ENCODE data around the gene PRPSAP1. TPM values are rescaled to one million over a fixed set of nuclear protein-coding genes. Genes with fewer than 3 reads are reported as not detected.

The PRPSAP1 gene, protein sequence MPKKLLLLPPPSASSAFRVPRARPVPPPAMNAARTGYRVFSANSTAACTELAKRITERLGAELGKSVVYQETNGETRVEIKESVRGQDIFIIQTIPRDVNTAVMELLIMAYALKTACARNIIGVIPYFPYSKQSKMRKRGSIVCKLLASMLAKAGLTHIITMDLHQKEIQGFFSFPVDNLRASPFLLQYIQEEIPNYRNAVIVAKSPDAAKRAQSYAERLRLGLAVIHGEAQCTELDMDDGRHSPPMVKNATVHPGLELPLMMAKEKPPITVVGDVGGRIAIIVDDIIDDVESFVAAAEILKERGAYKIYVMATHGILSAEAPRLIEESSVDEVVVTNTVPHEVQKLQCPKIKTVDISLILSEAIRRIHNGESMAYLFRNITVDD
- 95.9 TPM for polyA plus RNA-seq (ENCODE audit: insufficient read length)
- long read RNA-seq, donor 1, transcript PRPSAP1-206 (10 exons, 3,660 nt) = major isoform, 24 of 32 reads
- long read RNA-seq, donor 1, partial matches to known transcripts = 7 of 32 reads
- long read RNA-seq, donor 1, other reads (novel, unspliced or antisense) = 0 of 32 reads
- long read RNA-seq, donor 2, transcript PRPSAP1-206 (10 exons, 3,660 nt) = major isoform, 10 of 13 reads
- long read RNA-seq, donor 2, partial matches to known transcripts = 0 of 13 reads
- long read RNA-seq, donor 2, other reads (novel, unspliced or antisense) = 0 of 13 reads
- long read RNA-seq, donor 3, transcript PRPSAP1-206 (10 exons, 3,660 nt) = major isoform, 13 of 14 reads
- long read RNA-seq, donor 3, partial matches to known transcripts = 0 of 14 reads
- long read RNA-seq, donor 3, other reads (novel, unspliced or antisense) = 0 of 14 reads
- long read RNA-seq, donor 4 = 0 reads
- long read RNA-seq, donor 5, transcript PRPSAP1-206 (10 exons, 3,660 nt) = major isoform, 30 of 36 reads
- long read RNA-seq, donor 5, partial matches to known transcripts = 5 of 36 reads
- long read RNA-seq, donor 5, other reads (novel, unspliced or antisense) = 0 of 36 reads
- long read RNA-seq, donor 6, transcript PRPSAP1-206 (10 exons, 3,660 nt) = major isoform, 13 of 15 reads
- long read RNA-seq, donor 6, partial matches to known transcripts = 0 of 15 reads
- long read RNA-seq, donor 6, other reads (novel, unspliced or antisense) = 0 of 15 reads
- long read RNA-seq, donor 7, transcript PRPSAP1-206 (10 exons, 3,660 nt) = major isoform, 26 of 31 reads
- long read RNA-seq, donor 7, transcript PRPSAP1-209 (5 exons, 572 nt) = minor isoform, 5 of 31 reads
- long read RNA-seq, donor 7, partial matches to known transcripts = 0 of 31 reads
- long read RNA-seq, donor 7, other reads (novel, unspliced or antisense) = 0 of 31 reads
- long read RNA-seq, donor 8, transcript PRPSAP1-206 (10 exons, 3,660 nt) = major isoform, 6 of 6 reads
- long read RNA-seq, donor 8, partial matches to known transcripts = 0 of 6 reads
- long read RNA-seq, donor 8, other reads (novel, unspliced or antisense) = 0 of 6 reads

DNA sequence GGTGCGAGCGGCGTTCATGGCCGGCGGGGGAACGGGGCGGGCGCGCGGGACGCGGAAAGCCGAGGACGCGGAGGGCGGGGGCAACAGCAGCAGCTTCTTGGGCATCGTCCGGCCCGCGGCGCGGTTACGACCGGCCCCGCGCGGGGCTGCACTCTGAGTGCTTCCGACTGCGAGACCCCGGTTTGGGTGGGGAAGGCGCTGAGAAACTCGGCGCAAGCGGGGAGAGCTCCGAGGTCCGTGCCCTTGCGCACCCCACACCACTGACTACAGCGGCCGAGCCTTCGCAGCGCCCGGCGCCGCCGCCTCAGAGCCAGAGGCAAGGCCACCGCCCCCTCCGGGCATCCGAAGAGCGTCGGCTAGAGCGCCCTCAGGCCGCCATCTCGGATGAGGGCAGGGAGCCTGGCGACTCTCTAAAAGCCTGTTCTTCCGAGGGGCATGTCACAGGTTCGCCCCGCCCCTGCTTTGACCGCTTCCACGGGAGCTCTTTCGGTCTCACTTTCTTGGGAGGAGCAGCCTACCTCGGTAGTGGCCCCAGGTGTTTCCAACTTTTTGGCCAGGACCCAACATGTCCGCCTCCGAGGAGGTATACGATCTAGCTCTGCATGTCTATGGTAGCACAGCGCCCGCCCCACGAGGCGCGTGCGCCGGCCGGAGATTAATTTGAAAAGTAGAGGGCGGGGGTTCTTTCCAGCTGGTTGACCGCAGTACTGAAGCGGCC, at the start of gene PRPSAP1:
Gene PRPSAP1 (minus strand): TSS at position 318 of the 718 bp plus-strand sequence. CDS start 213 bp downstream, at position 105.
- DNase-seq = peak; percentile 92

DNA sequence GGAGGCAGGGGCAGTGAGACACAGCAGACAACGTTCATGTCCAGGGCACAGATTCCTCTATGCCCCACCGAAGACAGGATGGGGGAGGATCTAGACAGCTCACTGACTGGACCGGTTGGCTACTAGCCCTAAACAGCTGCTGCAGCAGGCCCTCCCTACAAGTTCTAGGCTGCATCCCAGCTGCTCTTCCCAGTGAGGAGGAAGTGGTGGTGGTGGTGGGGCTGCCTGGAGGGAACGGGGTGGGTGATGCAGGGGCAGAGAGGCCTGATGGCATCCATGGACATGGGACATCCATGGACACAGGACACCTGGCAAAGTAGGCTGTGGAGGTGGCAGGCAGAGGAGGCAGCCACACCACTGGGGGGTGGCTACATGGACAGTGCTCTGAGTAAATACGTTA, 49.0 kb upstream of the PRPSAP1 start:
- DNase-seq = no peak

DNA sequence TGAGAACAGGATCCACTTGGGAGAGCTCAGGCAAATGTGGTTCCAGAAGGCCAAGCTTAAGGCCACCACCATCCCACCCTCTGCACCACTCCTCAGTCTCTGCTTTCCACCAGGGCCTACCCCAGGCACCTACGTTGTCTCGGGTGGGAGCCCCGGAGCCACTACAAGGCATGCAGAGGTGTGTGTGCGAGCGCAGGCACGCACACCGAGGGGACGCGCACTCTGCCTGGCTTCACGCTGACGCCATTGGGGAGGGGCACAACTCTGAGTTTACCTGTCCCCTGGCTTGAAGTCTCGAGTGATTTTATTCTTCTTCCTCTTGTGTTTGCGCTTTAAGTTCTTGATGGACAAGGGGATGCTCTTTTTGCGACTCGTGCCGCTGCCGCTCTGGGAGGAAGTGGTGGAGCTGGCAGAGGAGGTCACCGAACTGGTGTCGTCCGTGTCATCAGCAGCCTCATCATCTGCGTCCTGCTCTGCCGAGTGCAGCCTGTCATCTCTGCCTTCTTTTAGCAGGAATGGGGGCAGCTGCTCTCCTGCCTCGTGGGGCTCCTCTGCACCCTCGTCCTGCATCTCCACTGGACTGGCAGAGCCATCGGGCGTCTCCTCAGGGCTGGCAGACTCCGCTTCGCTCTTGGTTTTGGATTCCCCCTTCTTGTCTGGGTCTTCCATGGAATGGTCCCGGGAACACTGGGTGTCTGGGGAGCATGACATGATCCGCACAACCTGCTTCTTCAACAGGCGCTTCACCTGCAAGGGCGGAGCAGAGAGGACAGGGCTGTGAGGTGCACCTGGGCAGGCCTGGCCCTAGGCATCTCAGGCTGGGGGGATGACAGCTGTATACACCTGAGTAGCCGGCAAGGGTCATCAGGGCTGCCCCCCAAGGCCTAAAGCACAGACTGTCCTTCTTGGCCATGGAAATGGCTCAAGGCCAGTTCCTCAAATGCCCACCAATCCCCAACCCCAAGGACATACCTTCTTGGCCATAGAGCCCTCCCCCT, 45.8 kb upstream of the PRPSAP1 start:
- DNase-seq = no peak

DNA sequence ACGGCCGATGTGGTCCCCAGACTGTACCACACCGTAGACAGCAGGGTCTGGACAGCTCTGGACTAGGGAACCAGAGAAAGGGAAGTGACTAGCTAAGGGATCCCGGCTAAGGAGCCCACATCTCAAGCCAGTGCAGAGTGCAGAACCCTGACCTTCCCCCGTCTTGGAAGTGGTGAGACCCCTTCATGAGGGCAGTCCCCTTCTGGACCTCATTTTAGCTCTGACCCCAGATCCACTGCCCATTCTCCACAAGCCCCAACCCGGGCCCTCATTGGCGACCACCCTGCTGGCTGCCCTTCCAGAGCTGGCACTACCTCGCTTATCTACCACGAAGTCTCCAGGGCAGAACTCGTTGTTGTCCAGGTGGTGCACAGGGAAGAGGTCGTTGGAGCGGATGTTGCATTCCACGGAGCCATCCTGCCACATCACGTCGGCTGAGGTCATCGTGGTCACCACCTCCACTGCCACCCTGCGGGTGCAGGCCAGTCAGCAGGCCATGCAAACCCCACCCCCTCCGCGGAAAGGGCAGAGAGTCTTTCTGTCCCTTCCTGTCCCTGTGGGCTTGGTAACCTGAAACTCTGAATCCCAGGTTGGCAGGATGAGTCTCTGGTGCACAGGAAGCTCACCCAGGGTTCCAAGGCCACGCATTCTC, 44.9 kb upstream of the PRPSAP1 start:
- DNase-seq = no peak

DNA sequence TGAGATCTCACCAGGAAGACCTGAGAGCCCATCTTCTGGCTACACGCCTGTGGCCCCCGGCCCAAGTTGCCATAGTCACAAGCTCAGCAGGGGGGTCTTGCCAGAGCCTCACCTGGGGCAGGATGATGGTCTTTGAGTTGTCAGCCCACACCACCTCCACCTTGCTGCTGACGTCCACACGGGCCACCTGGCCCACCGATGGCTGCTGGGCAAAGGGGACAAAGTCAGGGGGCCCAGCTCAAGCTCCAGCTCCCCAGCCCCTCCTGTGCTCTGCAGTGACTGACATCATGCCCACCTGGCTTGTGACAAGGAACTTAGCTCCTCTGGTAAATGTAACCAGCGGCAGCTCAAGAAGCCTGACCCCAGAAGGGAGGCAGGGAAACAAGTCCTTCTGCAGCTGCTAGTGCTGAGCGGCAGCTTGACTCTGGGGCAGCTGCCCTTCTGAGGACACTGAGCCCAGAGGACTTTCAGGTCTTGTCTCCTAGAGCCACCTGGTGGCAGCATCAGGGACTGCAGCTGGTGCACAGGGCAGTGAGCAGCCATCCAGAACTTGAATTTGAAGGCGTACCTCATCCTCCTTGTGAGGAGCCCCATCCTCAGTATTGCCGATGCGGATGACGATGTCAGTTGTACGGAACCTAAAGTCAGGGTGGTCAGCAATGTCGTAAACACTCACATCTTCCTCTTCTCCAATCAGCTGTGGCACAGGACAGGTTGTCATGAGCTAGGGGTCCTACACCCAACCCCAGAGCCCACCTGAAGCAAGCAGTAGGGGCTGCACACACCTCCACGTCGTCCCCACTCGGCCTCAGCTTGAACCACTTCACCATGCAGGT, 44.2 kb upstream of the PRPSAP1 start:
- peak; percentile 87 for DNase-seq

DNA sequence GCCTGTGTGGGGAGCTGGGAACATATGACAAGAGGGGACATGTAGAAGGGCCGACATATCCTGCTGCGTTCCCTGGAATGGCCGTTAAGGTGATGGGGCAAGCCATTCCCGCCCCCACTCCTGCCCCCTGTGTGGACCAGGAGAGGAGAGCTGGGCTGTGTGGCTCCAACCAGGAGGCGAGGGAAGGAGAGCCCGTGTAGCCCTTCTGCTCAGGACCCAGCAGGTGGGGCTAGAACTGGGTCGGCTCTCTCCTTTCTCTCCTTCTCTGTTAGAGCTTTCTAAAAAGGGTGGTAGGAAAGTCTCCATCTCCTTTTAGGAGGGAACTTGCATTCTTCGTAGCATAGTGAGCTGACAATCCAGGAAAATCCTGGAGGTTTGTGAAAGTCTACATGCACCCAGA, 43.5 kb upstream of the PRPSAP1 start:
- no peak for DNase-seq

DNA sequence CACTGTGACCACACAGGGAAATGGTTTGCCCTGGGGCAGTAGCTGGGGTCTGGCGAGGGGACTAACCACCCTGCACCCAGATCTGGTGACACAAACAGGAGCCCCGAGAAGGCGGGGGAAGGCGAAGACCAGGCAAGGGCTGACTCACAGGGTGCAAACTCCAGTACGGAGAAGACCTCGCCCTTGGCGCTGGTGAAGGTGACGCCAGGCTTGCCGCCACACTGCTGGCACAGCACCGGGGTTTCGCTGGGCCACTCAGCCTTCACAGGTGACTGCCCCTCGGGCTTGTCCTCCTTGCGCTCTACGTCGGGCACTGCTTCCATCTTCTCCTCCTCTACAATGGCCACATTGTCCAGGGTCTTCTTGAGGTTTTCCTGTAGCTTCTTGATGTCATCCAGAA, 42.3 kb upstream of the PRPSAP1 start:
- DNase-seq = no peak

DNA sequence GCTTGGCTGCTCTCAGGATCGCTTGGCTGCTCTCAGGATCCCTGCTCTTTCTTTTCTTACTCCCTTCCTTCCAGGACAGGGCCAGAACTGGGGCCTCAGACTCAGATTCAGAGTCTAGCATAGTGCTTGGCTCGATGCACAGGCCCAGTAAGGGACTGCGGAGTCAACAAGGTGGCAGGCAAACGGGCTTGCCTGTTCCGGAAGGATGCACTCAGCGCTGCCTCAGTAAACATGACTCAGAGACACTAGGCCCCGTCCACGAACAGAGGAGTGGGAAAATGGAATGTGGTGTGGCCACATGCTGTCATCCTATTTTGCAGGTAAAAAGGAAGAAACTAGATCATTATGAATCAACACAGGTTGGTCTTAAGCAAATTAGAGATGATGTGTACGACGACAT, 40.5 kb upstream of the PRPSAP1 start:
- DNase-seq = no peak

DNA sequence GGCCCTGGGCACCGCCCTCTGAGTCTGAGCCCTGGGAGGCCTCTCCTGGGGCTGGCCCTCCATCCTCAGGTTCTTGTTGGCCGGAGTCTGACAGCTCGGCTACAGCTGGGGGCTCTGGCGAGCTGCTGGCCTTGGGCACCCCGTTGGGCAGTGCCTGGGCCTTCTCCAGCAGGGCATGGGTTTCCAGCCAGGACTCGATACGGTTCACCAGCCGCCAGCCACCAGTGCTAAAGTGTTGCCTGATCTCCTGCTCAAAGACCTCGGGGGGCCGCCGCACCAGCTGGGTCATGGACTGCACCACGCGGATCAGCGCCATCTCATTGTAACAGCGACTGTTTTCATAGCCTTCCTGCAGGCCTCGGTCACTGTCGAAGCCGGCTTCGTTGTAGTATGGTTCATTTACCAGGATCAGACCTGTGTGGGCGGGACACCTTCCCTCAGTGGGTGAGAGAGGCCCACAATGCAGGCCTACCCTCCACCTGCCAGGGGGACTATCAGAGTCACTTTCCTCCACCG, 37.5 kb upstream of the PRPSAP1 start:
- DNase-seq = no peak

DNA sequence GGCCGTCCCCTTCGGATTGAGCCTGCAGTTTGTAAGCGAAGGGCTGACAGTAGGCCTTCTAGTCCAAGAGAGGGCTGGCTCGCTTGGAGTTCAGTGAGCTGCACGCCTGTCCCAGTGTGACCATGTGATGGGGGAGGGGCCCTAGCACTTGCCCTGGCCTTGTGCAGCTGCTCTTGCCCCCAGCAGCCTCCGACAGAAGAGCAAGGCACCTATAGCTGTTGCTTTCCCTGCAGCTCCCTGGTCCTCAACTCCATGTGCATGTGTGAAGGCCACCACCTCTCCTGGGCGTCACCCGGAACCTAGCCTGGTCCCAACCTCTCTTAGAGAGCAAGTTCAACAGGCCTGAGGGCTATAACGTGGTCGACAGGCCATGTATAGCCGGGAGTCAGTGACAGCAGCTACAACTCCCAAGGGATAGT, 36.3 kb upstream of the PRPSAP1 start:
- no peak for DNase-seq

DNA sequence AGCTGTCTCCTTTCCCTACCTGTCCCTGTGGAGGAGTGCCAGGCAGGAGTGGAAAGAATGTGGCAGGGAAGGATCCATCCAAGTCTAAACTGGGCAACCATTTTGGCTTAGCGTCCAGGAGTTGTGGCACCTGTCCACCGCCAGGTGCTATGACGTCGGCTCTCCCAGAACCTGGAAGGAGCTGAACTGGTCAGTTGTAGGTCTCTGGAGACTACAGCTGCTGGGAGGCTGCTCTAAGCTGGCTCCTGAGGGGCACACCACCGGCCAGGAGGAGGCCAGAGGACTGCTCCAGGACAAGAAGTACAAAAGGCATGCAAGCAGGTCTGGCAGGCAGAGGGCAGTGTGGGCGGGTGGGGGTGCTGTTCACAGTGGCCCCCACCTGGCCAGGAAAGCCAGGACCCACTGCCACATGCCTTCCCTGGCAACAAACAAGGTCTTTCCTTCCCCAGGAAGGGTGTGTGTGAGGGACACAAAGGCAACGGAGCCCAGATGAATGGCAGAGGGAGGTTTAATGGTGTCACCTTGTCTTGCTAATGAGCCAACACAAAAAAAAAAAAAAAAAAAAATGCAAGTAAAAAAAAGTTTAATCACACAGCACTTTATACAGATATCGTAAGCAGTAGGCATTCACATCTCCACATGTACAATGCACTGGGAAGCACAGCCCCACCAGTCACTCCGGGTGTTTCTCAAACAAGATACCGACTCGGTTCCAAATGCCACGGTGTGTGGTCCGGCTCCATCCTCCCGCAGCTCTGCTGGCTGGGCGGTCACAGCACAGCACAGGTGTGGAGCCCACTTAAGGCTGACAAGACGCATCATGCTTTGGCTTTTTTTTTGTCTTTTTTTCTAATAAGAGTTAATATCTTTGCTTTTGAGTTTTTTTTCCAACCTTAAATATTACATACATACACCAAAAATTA, 35.5 kb upstream of the PRPSAP1 start:
- no peak for DNase-seq

DNA sequence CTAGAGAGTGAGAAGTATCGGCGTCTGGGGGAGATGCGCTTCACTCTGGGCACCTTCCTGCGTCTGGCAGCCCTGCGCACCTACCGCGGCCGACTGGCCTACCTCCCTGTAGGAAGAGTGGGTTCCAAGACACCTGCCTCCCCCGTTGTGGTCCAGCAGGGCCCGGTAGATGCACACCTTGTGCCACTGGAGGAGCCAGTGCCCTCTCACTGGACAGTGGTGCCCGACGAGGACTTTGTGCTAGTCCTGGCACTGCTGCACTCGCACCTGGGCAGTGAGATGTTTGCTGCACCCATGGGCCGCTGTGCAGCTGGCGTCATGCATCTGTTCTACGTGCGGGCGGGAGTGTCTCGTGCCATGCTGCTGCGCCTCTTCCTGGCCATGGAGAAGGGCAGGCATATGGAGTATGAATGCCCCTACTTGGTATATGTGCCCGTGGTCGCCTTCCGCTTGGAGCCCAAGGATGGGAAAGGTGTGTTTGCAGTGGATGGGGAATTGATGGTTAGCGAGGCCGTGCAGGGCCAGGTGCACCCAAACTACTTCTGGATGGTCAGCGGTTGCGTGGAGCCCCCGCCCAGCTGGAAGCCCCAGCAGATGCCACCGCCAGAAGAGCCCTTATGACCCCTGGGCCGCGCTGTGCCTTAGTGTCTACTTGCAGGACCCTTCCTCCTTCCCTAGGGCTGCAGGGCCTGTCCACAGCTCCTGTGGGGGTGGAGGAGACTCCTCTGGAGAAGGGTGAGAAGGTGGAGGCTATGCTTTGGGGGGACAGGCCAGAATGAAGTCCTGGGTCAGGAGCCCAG, 33.5 kb upstream of the PRPSAP1 start:
- no peak for DNase-seq

DNA sequence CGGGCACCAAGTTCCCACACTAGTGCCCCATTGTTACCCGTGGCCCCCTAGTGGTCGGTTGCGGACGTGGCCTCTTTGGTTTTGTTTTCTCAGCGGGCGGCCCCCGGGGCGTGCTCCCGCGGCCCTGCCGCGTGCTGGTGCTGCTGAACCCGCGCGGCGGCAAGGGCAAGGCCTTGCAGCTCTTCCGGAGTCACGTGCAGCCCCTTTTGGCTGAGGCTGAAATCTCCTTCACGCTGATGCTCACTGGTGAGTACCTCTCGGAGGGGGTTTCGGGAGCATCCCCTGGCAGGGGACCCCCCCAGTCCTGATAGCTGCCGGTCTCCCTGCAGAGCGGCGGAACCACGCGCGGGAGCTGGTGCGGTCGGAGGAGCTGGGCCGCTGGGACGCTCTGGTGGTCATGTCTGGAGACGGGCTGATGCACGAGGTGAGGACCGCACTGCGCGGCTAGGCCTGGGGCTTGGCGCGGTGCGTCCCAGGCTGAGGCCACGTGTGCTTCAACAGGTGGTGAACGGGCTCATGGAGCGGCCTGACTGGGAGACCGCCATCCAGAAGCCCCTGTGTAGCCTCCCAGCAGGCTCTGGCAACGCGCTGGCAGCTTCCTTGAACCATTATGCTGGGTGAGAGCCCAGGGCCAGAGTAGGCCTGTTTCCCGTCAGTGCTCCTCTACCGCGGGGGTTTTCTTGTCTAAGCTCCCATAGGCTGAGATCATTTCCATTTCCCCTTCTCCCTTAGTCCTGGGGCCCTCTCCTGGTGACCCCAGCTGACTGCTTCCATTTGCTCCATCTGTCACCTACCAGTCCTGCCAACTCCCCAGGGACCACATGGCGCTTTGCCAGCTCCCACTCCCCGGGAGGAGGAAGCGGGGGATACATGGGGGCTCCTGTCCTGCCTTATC, 32.4 kb upstream of the PRPSAP1 start:
- DNase-seq = no peak

DNA sequence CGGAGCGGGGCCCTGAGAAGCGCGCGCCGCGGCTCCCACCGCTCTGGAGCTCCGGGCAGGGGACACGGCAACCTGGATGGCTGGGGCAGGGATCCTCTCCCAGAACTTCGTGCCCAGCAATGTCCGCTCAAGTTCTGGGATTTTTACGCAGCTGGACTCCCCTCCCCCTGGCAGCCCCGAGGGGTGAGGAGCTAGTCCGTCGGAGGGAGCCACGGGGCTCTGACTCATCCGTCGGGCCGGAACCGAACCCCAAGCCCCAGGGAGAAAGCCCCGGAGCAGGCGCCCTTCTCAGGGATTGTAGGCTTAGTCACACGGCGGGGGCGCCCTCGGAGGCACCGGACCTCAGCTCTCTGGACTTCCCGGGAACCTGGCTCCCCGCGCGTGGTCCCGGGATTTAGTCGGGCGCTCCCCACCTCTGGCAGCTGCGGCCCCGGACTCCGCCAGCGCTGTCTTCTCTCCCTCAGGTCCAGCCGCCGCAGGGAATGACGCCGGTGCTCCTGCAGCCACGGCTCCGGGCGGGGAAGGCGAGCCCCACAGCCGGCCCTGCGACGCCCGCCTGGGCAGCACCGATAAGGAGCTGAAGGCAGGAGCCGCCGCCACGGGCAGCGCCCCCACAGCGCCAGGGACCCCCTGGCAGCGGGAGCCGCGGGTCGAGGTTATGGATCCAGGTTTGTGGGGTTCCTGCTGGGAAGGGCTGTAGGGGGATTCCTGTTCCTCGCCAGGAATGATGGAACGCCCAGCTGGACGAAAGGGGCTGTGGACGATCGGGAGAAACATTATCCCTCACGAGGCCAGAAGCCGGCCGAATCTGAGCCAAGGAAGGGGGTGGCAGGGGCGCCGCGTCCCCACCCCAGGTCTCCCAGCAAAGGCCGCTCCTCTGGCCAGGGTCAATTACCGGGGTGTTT, 31.5 kb upstream of the PRPSAP1 start:
- DNase-seq = no peak
